ENCODE results near the gene GLI1. TPM values are rescaled to one million over a fixed set of nuclear protein-coding genes. Genes with fewer than 3 reads are reported as not detected.
A peak's percentile ranks its signal among the peaks of the same experiment; 100 is the strongest.

The GLI1 gene
- total RNA-seq, 1 donor from 2014 or later, result 0.77 TPM

DNA sequence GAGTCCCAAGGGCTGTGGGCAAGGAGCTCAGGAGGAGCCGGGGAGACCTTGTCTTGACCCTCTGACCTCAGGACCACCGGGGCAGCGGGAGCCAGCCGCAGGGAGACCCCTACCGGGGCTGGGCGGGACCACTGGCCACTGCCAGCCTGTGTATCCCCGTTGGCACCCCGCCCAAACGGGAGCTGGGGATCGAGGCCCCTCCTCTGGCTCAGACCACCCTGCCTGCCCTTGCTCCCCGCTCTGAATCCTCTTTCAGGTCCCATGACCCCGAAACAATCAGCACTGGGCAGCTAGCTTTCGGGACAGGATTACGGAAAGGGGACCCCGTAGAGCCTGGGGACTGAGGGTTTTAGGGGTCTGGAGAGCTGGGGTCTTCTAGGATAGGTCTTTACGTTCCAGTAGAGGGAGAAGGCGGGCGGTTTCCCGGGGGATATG lies 1.3 kb downstream of the GLI1 start:
- DNase-seq (ENCODE audit: low spot score), result peak; percentile 61
- Mint-ChIP-seq H3K4me1 (ENCODE audit: unreplicated experiment) (peaks cover 26% of the 10 kb centered on the region), H3K9me3 (ENCODE audit: unreplicated experiment) (no peaks in the 10 kb centered on the region), H3K36me3 (ENCODE audit: low read depth, unreplicated experiment) (peaks cover 4% of the 10 kb centered on the region), H3K4me3 (ENCODE audit: unreplicated experiment) (peak overlapping the region; percentile 69), H3K27me3 (ENCODE audit: unreplicated experiment) (peaks cover 31% of the 10 kb centered on the region), H3K27ac (ENCODE audit: unreplicated experiment) (no peak overlapping the region)
- no peak for TF ChIP-seq CTCF (IDR thresholded peaks at IDR 0.05; ENCODE audit: unreplicated experiment)

DNA sequence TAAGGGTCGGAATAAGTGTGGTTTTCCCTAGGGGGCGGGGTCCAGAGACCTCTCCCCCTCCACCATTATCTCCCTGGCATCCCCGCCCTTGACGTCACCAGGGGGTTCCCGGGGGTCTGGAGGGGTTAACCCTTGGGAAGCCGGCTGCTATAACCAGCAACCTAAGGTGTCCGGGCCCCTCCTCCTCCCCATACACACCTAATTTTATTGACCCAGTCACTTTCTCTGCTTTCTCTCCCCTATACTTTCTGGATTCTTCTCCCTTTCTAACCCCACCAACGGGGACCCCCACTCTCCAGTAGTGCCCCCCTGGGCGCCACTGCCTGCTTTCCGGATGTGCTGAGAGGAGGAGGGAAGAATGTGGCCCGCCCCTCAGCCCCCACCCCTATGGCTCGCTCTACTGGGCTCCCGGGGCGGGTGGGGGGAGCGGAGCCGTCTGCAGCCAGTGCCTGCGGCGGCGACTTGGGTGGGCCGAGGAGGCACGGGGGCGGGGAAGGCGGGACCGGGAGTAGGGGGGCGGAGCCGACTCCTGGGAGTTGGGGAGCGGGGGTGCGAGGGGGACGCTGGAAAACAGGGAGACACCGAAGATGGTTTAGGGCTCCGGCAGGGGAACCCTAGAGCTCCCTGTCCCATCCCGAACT lies 1.8 kb downstream of the GLI1 start:
- Mint-ChIP-seq H3K36me3 (ENCODE audit: low read depth, unreplicated experiment) (peaks cover 4% of the 10 kb centered on the region), H3K4me1 (ENCODE audit: unreplicated experiment) (peaks cover 28% of the 10 kb centered on the region), H3K27me3 (ENCODE audit: unreplicated experiment) (peaks cover 31% of the 10 kb centered on the region), H3K9me3 (ENCODE audit: unreplicated experiment) (no peaks in the 10 kb centered on the region), H3K4me3 (ENCODE audit: unreplicated experiment) (peak overlapping the region; percentile 94), H3K27ac (ENCODE audit: unreplicated experiment) (no peak overlapping the region)
- no peak for TF ChIP-seq CTCF (IDR thresholded peaks at IDR 0.05; ENCODE audit: unreplicated experiment)
- peak; percentile 50 for DNase-seq (ENCODE audit: low spot score)

GRCh38 chr12:57461917-57462250 lies 2.3 kb downstream of the GLI1 start:
- Mint-ChIP-seq H3K27me3 (ENCODE audit: unreplicated experiment) (peaks cover 31% of the 10 kb centered on the region), H3K4me3 (ENCODE audit: unreplicated experiment) (peak overlapping the region; percentile 94), H3K27ac (ENCODE audit: unreplicated experiment) (no peak overlapping the region), H3K4me1 (ENCODE audit: unreplicated experiment) (peaks cover 30% of the 10 kb centered on the region), H3K36me3 (ENCODE audit: low read depth, unreplicated experiment) (peaks cover 4% of the 10 kb centered on the region), H3K9me3 (ENCODE audit: unreplicated experiment) (no peaks in the 10 kb centered on the region)
- no peak for TF ChIP-seq CTCF (IDR thresholded peaks at IDR 0.05; ENCODE audit: unreplicated experiment)
- no peak for DNase-seq (ENCODE audit: low spot score)

DNA sequence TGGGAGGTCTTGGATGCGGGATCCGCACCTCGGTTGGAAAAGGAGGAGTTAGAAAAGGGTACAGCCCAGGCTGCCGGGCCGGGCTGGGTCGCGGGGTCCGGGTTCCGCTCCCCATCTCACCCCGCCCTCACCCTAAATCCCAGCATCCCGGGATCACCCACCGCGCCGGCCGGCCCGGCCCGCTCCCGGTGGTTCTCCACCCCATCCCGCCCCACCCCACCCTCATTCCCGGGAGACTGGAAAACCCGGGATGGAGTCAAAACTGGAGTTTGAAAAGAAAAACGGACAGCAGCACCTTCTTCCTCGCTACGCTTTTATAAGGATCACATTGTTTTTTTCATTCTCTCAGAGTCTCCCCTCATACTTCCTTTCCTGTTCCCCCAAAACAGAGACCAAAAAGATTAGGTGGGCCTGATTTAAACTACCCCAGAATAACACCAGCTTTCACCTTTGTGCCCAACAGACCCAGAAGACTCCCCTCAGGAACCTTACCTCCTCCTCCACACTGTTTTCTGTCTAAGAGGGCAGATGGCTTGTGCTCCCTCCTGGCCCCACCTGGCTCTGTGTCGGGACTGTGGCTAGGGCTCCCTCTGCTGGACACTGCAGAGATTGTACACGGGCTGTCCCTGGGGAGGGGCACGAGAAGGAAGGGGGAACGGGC lies 2.8 kb downstream of the GLI1 start:
- peaks cover 6% of the 10 kb centered on the region for H3K36me3 Mint-ChIP-seq (ENCODE audit: low read depth, unreplicated experiment)
- TF ChIP-seq CTCF (IDR thresholded peaks at IDR 0.05; ENCODE audit: unreplicated experiment), result peak; percentile 83
- H3K9me3 Mint-ChIP-seq (ENCODE audit: unreplicated experiment), result no peaks in the 10 kb centered on the region
- peak overlapping the region; percentile 94 for H3K4me3 Mint-ChIP-seq (ENCODE audit: unreplicated experiment)
- DNase-seq (ENCODE audit: low spot score), result peak; percentile 93
- peaks cover 31% of the 10 kb centered on the region for H3K27me3 Mint-ChIP-seq (ENCODE audit: unreplicated experiment)
- peaks cover 34% of the 10 kb centered on the region for H3K4me1 Mint-ChIP-seq (ENCODE audit: unreplicated experiment)
- peak overlapping the region; percentile 17 for H3K27ac Mint-ChIP-seq (ENCODE audit: unreplicated experiment)

DNA sequence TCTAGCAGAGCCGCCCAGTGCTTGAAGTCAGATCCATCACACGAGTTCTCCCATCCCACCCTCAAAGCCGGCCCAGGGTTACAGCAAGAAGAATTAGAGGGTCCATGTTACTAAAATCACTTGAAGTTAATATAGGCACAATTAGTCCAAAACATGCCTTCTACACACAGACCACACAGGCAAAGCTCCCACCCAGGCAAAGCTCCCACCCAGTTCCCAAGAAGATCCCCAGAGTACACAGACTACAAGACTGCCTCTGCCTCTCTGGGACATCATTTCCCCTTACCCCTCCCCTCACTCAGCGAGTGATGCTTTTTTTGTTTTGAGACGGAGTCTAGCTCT lies 3.3 kb downstream of the GLI1 start:
- peak; percentile 37 for TF ChIP-seq CTCF (IDR thresholded peaks at IDR 0.05; ENCODE audit: unreplicated experiment)
- peaks cover 10% of the 10 kb centered on the region for H3K36me3 Mint-ChIP-seq (ENCODE audit: low read depth, unreplicated experiment)
- no peak for DNase-seq (ENCODE audit: low spot score)
- H3K9me3 Mint-ChIP-seq (ENCODE audit: unreplicated experiment), result no peaks in the 10 kb centered on the region
- peaks cover 31% of the 10 kb centered on the region for H3K27me3 Mint-ChIP-seq (ENCODE audit: unreplicated experiment)
- H3K27ac Mint-ChIP-seq (ENCODE audit: unreplicated experiment), result peak overlapping the region; percentile 6
- peak overlapping the region; percentile 90 for H3K4me3 Mint-ChIP-seq (ENCODE audit: unreplicated experiment)
- peaks cover 38% of the 10 kb centered on the region for H3K4me1 Mint-ChIP-seq (ENCODE audit: unreplicated experiment)

Measured in endothelial cell (in vitro differentiated cells).